ENCODE data around the gene SH3GLB1.

- TF ChIP-seq MAX (IDR thresholded peaks at IDR 0.05) (0 out of 2 replicates have a peak, but pooled peaks have one; percentile 30), YY1 (IDR thresholded peaks at IDR 0.05; ENCODE audit: extremely low read depth, insufficient replicate concordance, low read depth, low read length) (no peak), EZH2phosphoT487 (IDR thresholded peaks at IDR 0.05; ENCODE audit: borderline replicate concordance) (no peak), POLR2AphosphoS5 (IDR thresholded peaks at IDR 0.05; ENCODE audit: low read depth, low read length) (peak; percentile 49), POLR2A (IDR thresholded peaks at IDR 0.05; ENCODE audit: borderline replicate concordance, extremely low read depth, insufficient read depth, insufficient read length) (no peak), REST (IDR thresholded peaks at IDR 0.05; ENCODE audit: low read depth) (no peak), ZNF274 (IDR thresholded peaks at IDR 0.05; ENCODE audit: low read depth, low read length) (no peak), EZH2 (IDR thresholded peaks at IDR 0.05) (no peak), FOSL1 (IDR thresholded peaks at IDR 0.05; ENCODE audit: low read depth) (peak; percentile 40; the same call in 1 of the 2 replicates), TCF7L2 (IDR thresholded peaks at IDR 0.05; ENCODE audit: borderline replicate concordance, extremely low read depth, insufficient read depth, insufficient read length) (peak; percentile 83), EGR1 (IDR thresholded peaks at IDR 0.05; ENCODE audit: low read depth) (peak; percentile 63; the same call in 1 of the 2 replicates)
- TF ChIP-seq, protein P1, sequence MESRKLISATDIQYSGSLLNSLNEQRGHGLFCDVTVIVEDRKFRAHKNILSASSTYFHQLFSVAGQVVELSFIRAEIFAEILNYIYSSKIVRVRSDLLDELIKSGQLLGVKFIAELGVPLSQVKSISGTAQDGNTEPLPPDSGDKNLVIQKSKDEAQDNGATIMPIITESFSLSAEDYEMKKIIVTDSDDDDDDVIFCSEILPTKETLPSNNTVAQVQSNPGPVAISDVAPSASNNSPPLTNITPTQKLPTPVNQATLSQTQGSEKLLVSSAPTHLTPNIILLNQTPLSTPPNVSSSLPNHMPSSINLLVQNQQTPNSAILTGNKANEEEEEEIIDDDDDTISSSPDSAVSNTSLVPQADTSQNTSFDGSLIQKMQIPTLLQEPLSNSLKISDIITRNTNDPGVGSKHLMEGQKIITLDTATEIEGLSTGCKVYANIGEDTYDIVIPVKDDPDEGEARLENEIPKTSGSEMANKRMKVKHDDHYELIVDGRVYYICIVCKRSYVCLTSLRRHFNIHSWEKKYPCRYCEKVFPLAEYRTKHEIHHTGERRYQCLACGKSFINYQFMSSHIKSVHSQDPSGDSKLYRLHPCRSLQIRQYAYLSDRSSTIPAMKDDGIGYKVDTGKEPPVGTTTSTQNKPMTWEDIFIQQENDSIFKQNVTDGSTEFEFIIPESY (IDR thresholded peaks at IDR 0.05; ENCODE audit: extremely low read depth, insufficient replicate concordance, low read length), result no peak
- TF ChIP-seq, protein P2, sequence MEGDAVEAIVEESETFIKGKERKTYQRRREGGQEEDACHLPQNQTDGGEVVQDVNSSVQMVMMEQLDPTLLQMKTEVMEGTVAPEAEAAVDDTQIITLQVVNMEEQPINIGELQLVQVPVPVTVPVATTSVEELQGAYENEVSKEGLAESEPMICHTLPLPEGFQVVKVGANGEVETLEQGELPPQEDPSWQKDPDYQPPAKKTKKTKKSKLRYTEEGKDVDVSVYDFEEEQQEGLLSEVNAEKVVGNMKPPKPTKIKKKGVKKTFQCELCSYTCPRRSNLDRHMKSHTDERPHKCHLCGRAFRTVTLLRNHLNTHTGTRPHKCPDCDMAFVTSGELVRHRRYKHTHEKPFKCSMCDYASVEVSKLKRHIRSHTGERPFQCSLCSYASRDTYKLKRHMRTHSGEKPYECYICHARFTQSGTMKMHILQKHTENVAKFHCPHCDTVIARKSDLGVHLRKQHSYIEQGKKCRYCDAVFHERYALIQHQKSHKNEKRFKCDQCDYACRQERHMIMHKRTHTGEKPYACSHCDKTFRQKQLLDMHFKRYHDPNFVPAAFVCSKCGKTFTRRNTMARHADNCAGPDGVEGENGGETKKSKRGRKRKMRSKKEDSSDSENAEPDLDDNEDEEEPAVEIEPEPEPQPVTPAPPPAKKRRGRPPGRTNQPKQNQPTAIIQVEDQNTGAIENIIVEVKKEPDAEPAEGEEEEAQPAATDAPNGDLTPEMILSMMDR (IDR thresholded peaks at IDR 0.05 in 2 of 3, conservative IDR thresholded peaks at IDR 0.05 in 1 of 3; ENCODE audit: borderline replicate concordance in 1 of 3, insufficient read depth in 1 of 3, low read depth in 2 of 3, low read length in 2 of 3), result no peak
Observed at GRCh38 chr1:86774305-86775295, 70.2 kb downstream of the SH3GLB1 start.
